ENCODE measurements around the gene PIBF1. TPM values are rescaled to one million over a fixed set of nuclear protein-coding genes. Genes with fewer than 3 reads are reported as not detected.

Gene PIBF1
- total and polyA plus RNA-seq, 4 donors, result 3.1 to 18.3 (median 6.5) TPM

DNA sequence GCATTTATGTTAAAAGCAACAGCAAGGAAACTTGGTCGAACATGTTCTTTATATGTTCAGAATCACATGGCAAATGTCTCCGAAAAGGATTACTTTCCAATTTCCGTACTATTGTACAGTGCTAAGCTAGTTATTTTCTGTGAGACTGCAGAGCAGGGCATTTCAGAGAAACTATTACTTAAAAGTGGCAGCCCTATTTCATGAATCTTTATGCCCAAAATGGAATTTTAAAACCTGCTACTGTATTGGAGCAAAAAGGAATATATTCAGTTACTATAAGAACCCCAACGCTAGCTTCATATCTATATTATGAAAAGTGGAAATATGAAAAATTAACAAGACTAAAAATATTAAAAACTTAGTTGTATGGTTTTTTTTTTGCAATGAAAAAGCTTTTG is 274.6 kb downstream of the PIBF1 start:
- no peaks in the 10 kb centered on the region for H3K27me3 ChIP-seq (ENCODE audit: control insufficient read depth in 4 of 4, insufficient read depth in 4 of 4, low read length in 3 of 4)

DNA sequence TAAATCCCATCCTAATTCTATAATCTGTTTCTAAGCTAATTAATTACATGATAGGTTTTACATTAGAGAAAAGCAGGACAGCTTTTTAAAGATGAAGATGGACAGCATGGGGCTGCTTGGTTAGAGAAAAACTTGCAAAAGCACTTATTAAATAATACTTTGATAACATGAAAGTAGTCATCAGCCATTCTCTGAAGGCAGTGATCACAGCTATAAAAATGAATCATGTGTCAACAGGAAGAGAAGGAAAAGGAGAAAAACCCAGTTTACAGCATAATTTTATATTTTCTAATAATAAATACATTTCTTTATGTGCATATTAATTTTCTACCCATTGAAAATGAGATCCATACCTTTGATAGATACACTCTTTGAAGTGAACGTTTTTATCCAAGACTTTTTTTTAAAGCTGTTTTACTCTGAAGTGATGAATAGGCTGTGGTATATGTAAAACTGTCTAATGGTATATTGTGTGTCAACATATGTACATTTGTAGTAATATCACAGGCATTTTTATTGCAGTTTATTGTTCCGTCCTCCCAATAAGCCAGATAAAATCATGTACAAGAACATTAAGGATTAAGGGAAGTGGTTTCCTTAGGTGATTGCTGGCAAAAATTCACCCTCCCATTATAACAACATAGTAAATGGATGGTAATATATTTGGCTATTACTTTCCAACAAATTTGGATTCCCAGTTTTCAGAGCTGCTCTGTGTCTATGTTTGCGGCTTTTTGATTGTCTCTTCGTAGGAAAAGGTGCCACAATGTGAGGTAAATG is 275.5 kb downstream of the PIBF1 start:
- peaks cover 2 to 21% (median 13%) of the 10 kb centered on the region in 4 donors for H3K4me1 ChIP-seq (ENCODE audit: control insufficient read depth in 4 of 4, insufficient read depth in 4 of 4, low read length in 3 of 4)
- H3K4me3 ChIP-seq (ENCODE audit: low read depth in 1 of 3, low read length in 3 of 3), result no peak overlapping the region
- no peak for DNase-seq (ENCODE audit: low spot score)
- H3K27me3 ChIP-seq (ENCODE audit: control insufficient read depth in 4 of 4, insufficient read depth in 4 of 4, low read length in 3 of 4), result no peaks in the 10 kb centered on the region
- no peaks in the 10 kb centered on the region for H3K9me3 ChIP-seq (ENCODE audit: control insufficient read depth in 4 of 4, low read length in 3 of 4)
- WGBS, result 66% methylated on average over 4 of the region's 4 CpGs
- no peak overlapping the region for H3K27ac ChIP-seq (ENCODE audit: low read depth in 1 of 2, low read length in 2 of 2)
- TF ChIP-seq YY1 (IDR thresholded peaks at IDR 0.05), result no peak
- TF ChIP-seq, protein P1, sequence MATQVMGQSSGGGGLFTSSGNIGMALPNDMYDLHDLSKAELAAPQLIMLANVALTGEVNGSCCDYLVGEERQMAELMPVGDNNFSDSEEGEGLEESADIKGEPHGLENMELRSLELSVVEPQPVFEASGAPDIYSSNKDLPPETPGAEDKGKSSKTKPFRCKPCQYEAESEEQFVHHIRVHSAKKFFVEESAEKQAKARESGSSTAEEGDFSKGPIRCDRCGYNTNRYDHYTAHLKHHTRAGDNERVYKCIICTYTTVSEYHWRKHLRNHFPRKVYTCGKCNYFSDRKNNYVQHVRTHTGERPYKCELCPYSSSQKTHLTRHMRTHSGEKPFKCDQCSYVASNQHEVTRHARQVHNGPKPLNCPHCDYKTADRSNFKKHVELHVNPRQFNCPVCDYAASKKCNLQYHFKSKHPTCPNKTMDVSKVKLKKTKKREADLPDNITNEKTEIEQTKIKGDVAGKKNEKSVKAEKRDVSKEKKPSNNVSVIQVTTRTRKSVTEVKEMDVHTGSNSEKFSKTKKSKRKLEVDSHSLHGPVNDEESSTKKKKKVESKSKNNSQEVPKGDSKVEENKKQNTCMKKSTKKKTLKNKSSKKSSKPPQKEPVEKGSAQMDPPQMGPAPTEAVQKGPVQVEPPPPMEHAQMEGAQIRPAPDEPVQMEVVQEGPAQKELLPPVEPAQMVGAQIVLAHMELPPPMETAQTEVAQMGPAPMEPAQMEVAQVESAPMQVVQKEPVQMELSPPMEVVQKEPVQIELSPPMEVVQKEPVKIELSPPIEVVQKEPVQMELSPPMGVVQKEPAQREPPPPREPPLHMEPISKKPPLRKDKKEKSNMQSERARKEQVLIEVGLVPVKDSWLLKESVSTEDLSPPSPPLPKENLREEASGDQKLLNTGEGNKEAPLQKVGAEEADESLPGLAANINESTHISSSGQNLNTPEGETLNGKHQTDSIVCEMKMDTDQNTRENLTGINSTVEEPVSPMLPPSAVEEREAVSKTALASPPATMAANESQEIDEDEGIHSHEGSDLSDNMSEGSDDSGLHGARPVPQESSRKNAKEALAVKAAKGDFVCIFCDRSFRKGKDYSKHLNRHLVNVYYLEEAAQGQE (IDR thresholded peaks at IDR 0.05), result no peak
- no peak for TF ChIP-seq RXRA (IDR thresholded peaks at IDR 0.05)
- TF ChIP-seq RAD21 (IDR thresholded peaks at IDR 0.05), result no peak
- TF ChIP-seq GABPA (IDR thresholded peaks at IDR 0.05 in 1 of 2, conservative IDR thresholded peaks at IDR 0.05 in 1 of 2), result no peak
- no peak for TF ChIP-seq SP1 (IDR thresholded peaks at IDR 0.05)
- TF ChIP-seq, protein P2, sequence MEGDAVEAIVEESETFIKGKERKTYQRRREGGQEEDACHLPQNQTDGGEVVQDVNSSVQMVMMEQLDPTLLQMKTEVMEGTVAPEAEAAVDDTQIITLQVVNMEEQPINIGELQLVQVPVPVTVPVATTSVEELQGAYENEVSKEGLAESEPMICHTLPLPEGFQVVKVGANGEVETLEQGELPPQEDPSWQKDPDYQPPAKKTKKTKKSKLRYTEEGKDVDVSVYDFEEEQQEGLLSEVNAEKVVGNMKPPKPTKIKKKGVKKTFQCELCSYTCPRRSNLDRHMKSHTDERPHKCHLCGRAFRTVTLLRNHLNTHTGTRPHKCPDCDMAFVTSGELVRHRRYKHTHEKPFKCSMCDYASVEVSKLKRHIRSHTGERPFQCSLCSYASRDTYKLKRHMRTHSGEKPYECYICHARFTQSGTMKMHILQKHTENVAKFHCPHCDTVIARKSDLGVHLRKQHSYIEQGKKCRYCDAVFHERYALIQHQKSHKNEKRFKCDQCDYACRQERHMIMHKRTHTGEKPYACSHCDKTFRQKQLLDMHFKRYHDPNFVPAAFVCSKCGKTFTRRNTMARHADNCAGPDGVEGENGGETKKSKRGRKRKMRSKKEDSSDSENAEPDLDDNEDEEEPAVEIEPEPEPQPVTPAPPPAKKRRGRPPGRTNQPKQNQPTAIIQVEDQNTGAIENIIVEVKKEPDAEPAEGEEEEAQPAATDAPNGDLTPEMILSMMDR (IDR thresholded peaks at IDR 0.05; ENCODE audit: low read depth, low read length, missing input control), result no peak
- TF ChIP-seq, protein P3, sequence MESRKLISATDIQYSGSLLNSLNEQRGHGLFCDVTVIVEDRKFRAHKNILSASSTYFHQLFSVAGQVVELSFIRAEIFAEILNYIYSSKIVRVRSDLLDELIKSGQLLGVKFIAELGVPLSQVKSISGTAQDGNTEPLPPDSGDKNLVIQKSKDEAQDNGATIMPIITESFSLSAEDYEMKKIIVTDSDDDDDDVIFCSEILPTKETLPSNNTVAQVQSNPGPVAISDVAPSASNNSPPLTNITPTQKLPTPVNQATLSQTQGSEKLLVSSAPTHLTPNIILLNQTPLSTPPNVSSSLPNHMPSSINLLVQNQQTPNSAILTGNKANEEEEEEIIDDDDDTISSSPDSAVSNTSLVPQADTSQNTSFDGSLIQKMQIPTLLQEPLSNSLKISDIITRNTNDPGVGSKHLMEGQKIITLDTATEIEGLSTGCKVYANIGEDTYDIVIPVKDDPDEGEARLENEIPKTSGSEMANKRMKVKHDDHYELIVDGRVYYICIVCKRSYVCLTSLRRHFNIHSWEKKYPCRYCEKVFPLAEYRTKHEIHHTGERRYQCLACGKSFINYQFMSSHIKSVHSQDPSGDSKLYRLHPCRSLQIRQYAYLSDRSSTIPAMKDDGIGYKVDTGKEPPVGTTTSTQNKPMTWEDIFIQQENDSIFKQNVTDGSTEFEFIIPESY (IDR thresholded peaks at IDR 0.05), result no peak
- TF ChIP-seq FOXA1 (IDR thresholded peaks at IDR 0.05), result no peak
- no peak for TF ChIP-seq HNF4G (IDR thresholded peaks at IDR 0.05)
- TF ChIP-seq, protein P4, sequence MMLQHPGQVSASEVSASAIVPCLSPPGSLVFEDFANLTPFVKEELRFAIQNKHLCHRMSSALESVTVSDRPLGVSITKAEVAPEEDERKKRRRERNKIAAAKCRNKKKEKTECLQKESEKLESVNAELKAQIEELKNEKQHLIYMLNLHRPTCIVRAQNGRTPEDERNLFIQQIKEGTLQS (IDR thresholded peaks at IDR 0.05), result no peak
- no peak overlapping the region for H3K9ac ChIP-seq (ENCODE audit: low read depth in 1 of 2, low read length in 2 of 2)
- H3K36me3 ChIP-seq (ENCODE audit: control insufficient read depth in 4 of 4, insufficient read depth in 3 of 4, low read depth in 1 of 4, low read length in 3 of 4), result no peaks in the 10 kb centered on the region

More for the DNA sequence above, 274.6 kb downstream of the PIBF1 start:
- TF ChIP-seq JUND (IDR thresholded peaks at IDR 0.05) (no peak), HNF4A (conservative IDR thresholded peaks at IDR 0.05) (no peak), FOXA2 (IDR thresholded peaks at IDR 0.05) (no peak), FOXA1 (IDR thresholded peaks at IDR 0.05) (no peak), GABPA (IDR thresholded peaks at IDR 0.05 in 1 of 2, conservative IDR thresholded peaks at IDR 0.05 in 1 of 2) (no peak)
- TF ChIP-seq, protein P3 (IDR thresholded peaks at IDR 0.05), result no peak
- TF ChIP-seq, protein P1 (IDR thresholded peaks at IDR 0.05), result no peak
- no peak overlapping the region for H3K4me3 ChIP-seq (ENCODE audit: low read depth in 1 of 3, low read length in 3 of 3)
- WGBS, result 88% methylated on average over 4 of the region's 4 CpGs
- no peak overlapping the region for H3K9ac ChIP-seq (ENCODE audit: low read depth in 1 of 2, low read length in 2 of 2)
- H3K9me3 ChIP-seq (ENCODE audit: control insufficient read depth in 4 of 4, low read length in 3 of 4), result no peaks in the 10 kb centered on the region
- no peak overlapping the region for H3K27ac ChIP-seq (ENCODE audit: low read depth in 1 of 2, low read length in 2 of 2)
- H3K36me3 ChIP-seq (ENCODE audit: control insufficient read depth in 4 of 4, insufficient read depth in 3 of 4, low read depth in 1 of 4, low read length in 3 of 4), result no peaks in the 10 kb centered on the region
- H3K4me1 ChIP-seq (ENCODE audit: control insufficient read depth in 4 of 4, insufficient read depth in 4 of 4, low read length in 3 of 4), result peaks cover 2 to 21% (median 13%) of the 10 kb centered on the region in 4 donors
- DNase-seq (ENCODE audit: low spot score), result no peak
